SHP77 (cell line): Measurements from ENCODE around the gene TSPEAR.
"Not testable (repeated sequence)": the region's sequence is repeated elsewhere in the genome, so short reads cannot be mapped to it uniquely, and the experiment has no call there.

ENCODE experiments used
- DNase-seq, 2 experiments: peaks; one replicate each; lab custom pipeline; 2025; lab: John Stamatoyannopoulos, UW

TSPEAR gene

DNA sequence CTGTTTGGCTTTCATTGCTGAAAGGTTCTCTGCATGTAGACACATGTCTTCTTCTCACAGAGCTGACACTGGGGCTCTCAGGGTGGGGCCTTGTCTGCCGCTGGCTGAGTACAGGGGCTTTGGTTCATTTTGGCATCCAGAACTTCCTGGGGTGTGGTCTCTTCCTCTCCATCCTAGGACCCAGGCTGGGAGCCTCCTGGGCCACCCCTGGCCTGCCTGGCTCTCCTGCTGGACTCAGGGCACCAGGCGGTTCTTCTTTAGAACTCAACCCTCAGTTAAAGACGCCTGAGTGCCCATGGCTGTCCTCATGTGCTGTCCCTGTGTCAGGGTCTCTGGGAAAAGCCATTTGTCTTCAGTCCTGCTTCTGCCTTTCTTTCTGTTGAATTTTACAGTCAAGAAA, 125.5 kb downstream of the TSPEAR start:
- DNase-seq = no peak

DNA sequence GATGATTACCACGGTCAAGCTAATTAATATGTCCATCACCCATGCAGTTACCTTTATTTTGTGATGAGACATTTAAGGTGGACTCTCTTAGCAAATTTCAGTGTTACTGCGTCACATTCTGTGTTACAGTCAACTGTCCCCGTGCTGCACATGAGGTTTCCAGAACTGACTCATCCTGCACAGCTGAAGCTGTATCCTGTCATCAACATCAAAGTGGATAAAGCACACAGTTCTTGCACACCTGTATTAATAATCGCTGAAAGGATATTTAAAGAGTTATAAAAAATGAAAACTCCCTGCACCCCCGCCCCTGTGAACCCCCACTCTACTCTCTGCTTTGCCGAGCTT, 127.6 kb downstream of the TSPEAR start:
- DNase-seq = peak; percentile 24 to 31

DNA sequence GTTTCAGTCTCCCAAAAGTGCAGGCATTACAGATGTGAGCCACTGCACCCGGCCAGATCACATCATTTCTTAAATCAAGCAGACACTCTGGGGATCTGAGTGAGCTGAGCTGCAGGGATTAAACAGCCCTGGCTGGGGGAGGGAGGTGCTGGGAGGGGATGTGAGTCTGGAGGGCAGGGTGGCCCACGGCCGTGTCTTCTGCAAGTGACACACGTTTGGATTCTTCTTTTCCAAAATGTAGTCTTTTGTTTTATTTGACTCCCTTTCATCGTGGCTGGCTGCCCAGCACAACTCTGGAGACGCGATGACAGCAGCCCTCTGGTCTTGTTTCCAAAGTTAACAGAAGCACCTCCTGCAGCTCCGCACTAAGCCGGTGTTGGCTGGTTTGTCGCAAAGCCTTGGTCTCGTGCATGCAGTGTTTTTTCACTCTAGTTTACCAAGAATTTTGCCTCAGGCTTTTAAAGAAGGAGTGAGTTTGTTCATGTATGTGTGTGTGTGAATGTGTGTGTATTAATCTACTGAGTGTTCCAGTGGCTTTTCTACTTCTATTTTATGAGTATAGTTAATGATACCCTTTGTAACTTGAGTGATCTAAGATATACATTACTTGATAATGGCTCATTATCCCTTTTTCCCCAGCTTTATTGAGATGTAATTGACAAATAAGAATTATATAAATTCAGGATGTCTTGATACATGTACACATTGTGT, 128.1 kb downstream of the TSPEAR start:
- DNase-seq = no peak

DNA sequence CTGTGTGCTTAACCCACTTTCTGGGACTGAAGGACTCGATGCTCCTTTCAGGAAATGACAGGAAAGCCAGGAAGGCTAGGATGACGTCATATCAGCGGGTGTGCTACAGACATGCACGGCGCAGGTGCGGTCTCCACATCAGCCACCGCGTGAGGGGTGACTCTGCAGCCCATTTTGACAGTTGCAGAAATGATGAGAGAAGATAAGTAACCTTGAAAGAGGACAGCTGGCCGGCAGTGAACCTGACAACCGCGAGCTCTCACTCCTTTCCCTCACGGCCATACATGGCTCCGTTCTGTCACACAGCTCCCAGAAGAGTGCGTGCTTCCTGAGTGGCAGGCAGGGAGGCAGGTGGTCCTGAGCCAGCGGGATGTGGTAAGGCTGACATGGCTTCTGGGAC, 129.3 kb downstream of the TSPEAR start:
- DNase-seq = peak; percentile 82 to 90

DNA sequence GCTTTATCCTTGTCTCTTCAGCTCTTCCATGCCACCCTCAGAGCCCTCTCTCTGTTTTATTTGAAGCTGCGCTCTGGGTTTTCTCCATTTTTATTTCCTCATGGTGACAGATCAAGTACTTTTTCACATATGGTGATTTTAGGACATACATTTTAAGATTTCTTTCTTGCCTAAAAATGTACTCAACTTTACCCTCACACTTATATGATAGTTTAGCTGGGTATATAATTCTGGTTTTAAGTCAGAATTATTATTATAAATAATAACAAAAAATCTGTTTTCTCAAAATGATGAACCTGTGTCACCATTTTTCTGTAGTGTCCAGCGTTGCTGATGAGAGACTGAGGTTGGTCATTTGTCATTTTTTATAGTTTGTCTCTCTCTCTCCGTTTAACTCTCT, 130.2 kb downstream of the TSPEAR start:
- DNase-seq = no peak

DNA sequence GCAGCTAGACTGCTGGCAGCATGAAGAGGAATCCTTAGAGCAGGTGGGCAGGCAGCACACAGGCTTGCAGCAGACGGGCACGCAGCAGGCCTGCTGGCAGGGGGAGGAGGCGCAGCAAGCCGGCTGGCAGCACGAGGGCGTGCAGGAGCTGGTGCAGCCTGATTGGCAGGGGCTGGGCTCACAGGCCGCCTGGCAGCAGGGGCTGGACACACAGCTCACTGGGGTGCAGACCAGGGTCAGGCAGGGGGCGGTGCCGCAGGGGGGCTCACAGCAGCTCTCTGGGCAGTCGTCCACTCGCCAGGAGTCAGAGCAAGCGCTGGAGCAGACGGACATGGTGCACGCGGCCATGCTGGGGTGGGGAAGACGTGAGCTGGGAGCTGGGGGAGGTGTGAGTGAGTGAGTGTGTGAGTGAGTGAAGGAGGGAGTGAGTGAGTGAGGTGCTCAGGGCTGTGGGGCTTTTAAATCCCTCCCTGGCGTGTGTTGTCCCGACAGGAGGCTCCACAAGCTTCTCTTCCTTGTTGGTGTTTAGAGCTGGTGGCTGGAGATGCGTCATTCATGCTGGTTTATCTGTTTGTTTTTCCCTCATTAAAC, 131.0 kb downstream of the TSPEAR start, which contains the start of gene KRTAP10-5:
KRTAP10-5 (minus strand) TSS at position 374 of the 591 bp plus-strand sequence; CDS start at position 348, 26 bp downstream.
- peak in 1 of 2 experiments; percentile 69 for DNase-seq

DNA sequence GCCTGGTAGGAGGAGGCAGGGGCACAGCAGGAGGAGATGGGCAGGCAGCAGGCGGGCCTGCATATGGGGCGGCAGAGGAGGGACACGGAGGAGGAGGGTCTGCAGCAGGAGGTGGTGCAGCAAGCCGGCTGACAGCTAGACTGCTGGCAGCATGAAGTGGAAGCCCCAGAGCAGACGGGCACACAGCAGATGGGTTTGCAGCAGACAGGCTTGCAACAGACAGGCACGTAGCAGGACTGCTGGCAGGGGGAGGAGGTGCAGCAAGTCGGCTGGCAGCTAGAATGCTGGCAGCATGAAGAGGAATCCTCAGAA, 131.6 kb downstream of the TSPEAR start:
- DNase-seq = no peak

DNA sequence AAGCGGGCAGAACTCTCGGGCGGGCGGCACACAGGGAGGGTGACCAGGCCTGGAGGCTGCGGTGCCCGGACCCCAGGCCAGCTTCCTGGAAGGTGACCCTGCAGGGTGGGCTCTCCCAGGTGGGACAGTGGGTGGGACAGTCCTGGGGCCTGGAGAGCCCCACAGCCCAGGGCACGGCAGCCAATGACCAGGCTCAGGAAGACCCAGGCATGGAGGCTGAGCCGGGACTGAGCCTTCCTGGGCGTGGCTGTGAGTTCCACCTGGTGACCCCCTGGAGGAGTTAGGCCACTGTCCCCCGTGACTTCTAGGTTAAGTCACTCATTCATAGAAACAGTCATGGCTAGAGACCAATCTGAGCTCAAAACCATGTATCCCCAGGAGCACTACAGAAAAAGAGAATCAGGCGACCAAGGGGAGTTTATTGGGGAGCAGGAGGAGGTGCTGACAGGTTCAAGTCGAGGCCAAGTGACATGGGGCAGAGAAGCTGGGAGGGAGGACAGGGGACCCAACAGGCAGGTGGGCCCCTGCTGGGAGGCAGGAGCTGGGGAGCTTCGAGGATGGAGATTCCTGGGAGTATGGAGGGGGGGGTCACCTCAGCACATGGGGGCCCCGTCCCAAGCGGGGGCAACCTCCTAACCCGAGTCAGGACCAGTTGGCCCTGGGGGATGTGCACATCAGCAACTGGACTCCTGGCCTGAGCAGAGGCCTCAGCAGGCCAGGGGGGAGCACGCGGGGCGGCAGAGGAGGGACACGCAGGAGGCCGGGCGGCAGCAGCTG, 132.1 kb downstream of the TSPEAR start:
- no peak for DNase-seq

DNA sequence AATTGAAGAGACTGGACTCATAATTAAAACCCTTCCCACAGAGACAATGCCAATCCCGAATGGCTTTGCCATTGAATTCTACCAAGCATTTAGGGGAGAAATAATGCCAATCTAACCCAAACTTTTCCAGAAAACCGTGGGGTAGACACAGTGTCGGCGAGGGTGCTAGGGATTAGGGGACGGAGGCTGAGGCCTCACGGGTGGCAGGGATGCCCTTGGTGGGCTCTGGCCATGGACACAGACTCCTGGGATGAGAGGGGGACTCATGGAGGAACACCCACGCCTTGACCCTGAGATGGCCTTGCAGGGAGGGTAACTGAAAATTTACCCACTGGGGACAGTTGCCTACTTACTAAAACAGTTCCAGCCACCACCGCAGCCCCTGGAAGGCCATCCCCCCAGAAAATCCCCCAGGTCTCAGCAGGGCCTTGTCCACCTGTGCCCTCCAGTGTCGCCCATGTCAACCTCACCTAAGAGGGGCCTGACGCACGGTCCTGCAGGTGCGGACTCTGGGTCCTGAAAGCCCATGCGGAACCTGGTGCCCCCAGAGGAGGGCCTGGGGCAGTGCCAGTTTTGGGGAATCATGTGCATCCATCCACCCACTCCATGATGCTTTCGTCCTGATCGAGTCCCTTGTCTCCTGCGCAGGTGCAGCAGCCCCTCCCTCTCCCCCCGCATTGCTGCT, 132.9 kb downstream of the TSPEAR start:
- DNase-seq = no peak

DNA sequence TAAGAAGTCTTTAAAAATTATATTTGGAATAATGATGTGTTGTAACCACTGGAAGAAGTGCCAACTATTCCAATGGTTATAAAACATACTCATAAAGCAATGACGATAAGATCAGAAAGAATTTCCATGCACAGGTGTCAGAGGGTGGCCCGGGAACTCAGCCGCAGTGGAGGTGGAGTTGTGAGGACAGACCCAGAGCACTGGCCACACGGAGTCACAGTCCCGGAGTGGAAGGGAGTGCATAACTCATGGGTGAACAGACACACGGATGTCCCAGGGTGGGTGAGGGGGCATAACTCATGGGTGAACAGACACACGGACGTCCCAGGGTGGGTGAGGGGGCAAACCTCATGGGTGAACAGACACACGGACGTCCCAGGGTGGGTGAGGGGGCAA, 135.3 kb downstream of the TSPEAR start:
- no peak for DNase-seq

DNA sequence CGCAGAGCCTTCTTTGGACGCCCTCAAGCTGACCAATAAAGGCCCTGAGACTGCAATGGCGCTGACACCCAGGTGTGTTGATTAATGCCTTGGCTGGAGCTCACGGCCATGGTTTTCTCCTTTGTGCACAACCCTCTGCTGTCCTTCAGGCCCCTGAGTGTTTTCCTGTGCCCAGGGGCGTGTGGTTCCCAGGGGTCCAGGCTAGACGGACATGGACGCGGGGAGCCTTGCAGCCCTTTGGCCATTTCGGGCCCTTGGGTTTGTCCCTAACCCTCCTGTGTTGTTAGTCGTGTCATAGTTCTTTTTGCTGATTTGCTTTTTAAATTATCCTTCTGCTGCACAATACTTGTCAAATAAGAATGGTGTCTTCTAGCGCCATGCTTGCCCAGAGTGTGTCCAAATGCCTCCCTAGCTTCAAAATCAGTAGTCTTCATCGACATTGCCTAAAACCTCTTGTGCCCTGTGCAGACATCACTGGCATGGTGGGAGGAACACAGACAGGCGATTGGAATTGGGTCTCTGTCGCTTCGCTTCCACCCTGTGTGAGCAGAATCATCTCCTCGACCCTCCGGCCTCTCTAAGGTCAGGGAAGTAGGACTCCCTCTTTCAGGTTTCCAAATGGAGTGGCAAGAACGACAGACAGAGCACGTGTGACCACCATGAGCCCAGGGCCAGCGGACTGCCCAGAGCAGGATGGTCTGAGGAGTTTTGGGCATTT, 135.9 kb downstream of the TSPEAR start:
- no peak for DNase-seq

DNA sequence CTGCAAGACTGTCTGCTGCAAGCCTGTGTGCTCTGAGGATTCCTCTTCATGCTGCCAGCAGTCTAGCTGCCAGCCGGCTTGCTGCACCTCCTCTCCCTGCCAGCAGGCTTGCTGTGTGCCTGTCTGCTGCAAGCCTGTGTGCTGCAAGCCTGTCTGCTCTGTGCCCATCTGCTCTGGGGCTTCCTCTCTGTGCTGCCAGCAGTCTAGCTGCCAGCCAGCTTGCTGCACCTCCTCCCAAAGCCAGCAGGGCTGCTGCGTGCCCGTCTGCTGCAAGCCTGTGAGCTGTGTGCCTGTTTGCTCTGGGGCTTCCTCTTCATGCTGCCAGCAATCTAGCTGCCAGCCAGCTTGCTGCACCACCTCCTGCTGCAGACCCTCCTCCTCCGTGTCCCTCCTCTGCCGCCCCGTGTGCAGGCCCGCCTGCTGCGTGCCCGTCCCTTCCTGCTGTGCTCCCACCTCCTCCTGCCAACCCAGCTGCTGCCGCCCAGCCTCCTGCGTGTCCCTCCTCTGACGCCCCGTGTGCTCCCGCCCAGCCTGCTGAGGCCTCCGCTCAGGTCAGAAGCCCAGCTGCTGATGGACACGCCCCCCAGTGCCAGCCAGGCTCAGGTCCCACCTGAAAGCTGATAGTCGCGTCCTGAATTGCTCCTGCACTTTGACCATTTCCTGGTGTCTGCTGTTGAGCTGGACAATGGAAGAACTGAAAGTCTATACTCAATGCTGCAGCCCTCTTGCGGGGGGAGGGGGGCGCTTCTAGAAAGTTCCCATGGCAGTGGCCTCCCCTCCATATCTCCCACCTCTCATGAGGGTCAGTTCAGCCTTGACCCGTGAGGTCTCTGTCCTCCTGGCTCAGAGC, 136.7 kb downstream of the TSPEAR start:
- peak; percentile 53 to 72 for DNase-seq

DNA sequence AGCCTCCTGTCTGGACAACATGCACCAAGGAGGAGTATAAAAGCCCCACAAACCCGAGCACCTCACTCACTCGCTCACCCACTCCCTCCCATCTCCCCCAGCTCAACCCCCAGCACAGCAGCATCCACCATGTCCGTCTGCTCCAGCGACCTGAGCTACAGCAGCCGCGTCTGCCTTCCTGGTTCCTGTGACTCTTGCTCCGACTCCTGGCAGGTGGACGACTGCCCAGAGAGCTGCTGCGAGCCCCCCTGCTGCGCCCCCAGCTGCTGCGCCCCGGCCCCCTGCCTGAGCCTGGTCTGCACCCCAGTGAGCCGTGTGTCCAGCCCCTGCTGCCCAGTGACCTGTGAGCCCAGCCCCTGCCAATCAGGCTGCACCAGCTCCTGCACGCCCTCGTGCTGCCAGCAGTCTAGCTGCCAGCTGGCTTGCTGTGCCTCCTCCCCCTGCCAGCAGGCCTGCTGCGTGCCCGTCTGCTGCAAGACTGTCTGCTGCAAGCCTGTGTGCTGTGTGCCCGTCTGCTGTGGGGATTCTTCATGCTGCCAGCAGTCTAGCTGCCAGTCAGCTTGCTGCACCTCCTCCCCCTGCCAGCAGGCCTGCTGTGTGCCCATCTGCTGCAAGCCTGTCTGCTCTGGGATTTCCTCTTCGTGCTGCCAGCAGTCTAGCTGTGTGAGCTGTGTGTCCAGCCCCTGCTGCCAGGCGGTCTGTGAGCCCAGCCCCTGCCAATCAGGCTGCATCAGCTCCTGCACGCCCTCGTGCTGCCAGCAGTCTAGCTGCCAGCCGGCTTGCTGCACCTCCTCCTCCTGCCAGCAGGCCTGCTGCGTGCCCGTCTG, 137.5 kb downstream of the TSPEAR start, which contains the start of gene KRTAP10-4:
KRTAP10-4 (plus strand) TSS at position 100 of the 827 bp plus-strand sequence; CDS start at position 130, 30 bp downstream.
- DNase-seq = not testable (repeated sequence)

DNA sequence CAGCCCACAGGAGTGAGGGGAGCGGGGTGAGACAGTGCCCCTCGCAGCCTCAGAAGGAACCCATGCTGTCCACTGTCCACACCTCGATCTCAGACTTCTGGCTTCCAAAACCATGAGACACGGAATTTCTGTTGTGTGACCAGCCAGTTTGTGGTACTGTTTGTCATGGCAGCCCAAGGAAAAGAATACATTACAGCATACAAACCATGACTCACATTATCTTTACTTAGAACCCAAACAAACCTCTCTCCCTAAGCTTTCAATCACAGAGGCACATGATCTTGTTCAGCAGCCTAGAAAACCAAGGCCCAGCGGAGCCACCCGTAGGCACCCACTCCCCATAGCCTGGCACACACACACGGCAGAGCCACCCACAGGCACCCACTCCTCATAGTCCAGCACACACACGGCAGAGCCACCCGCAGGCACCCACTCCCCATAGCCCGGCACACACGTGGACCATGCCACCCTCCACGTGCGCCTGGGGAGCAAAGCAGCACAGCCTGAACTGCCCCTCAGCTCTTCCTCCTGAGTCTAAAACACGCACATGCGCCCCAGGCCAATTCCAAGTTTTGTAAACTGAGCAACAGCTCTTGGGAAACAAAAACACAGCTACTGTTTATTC, 138.3 kb downstream of the TSPEAR start:
- no peak for DNase-seq

DNA sequence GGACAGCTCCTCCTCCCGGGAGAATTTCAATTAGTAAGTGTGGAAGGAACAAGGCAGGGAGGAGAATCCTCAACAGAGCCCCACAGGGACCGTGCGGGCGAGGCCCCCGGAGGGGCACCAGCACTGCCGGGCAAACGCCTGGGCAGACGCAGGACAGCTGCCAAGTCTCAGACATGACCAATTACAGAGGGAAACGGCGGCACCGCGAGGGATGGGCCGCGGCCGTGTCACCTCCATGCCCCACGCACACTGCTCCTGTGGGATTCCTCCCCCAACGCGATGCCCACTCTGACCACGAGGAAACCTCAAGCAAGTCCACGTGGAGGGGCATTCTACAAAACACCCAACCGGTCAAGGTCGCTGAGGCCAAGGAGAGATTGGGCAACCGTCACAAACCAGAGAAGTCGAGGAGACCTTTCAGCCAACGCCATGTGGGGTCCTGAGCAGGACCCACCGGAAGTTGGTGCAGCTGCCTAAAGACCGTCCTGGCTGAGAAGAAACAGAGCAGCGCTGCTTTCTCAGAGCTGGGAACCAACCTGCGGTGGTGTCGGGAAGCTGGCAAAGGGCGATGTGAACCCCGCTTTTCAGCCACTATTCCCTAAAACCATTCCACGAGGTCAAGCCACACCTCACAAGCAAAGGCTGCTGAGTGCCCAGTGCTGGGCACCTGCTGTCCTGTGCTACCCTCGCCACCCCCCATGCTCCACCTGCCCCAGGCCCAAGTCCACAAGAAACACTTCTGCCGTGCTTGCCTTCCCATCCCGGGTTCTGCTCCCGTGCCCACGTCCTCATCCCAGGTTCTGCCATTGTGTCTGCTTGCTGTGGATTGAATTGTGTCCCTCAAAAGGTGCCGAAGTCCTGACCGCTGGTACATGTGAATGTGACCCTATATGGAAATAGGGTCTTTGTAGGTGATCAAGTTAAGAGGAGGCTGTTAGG, 139.3 kb downstream of the TSPEAR start:
- no peak for DNase-seq

DNA sequence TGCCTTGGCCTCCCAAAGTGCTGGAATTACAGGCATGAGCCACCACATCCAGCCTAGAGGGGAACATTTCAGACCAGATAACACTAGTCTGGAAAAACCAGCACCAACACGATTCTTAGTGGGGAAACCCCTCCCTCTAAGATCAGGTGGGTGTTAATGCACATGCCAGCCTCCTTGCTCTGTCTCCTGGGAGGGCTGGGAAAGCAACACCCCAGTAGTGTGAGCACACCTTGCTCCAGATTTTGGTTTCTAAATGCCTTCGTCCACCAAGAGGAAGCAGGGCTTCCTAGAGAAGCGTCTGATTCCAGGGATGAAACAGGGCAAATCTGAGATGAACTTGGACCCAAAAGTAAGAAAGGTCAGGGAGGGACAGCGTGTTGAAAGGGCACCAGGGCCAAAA, 140.1 kb downstream of the TSPEAR start:
- no peak for DNase-seq

DNA sequence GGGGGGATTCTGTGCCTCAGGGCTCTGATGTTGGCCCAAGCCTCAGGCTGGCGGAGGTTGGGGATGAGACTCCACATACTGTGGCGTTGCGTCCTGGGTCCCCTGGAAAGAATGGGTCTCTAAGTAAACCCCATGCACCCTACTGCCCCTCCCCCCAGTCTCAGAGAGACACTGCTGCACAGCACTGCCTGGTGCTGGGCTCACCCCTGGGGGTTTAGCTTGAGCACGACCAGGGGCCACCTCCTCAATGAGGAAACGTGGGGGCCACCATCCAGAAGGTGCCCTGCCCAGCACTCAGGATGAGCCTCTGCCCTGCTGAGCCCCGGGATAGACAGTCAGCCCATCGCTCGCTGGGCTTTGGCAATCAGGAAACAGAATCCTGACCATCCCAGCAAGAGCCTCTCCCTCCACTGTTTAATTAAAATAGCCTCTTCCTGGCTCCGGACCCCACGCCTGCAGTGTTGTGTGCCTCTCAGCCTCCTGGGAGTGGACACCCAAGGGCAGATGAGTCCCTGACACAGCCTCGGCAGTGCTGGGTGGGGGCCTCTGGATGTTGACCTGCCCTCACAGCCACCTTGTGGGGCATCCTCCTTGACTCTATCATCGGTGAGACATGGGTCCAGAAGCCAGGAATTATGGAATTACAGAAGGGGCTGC, 141.4 kb downstream of the TSPEAR start:
- no peak for DNase-seq
